Measurements from ENCODE around the gene LBR. TPM values are rescaled to one million over a fixed set of nuclear protein-coding genes. Genes with fewer than 3 reads are reported as not detected.
"Not testable (repeated sequence)": the region's sequence is repeated elsewhere in the genome, so short reads cannot be mapped to it uniquely, and the experiment has no call there.

Gene LBR
- total RNA-seq, result 100 to 1,000 TPM; 127 to 173 TPM

DNA sequence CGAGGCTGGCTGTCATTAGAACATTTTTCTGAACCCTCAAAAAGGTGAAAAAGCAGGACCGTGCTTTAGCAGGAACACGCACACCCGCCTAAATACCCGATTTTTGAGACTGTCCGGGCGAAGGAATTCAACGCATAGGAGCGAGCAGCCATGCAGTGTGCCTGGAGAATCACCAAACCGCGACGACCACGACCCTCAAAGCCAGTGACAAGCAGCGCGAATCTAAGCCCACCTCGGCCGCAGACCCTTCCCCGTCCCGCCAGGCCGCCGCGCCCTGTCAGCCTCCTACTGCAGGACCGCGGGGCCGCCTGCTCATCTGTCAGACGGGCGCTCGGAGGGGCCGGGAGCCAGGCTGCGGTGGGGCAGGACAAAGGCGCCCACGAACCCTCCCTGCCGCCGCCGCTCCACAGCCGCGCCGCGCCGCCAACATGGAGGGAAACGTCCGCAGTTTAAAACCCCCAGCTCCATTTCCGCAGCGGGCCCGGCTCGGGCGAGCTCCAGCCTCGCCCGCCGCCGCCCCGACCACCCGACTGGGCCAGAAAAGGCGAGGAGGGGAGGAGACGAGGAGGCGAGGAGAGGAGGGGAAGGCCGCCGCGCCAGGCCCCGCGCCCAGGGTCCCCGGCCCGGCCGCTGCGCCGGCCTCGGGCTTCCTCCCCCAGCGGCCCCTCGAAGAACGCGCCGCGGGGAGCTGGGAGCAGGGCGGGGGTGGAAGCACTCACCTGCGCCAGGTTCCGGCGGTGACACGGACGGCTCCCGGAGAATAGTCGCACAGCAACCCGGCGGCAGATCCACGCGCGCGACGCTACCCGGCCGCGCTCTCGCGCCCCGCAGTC lies at the start of gene LBR:
Gene LBR (minus strand): TSS at position 804 of the 833 bp plus-strand sequence. CDS start 3,963 bp downstream, outside the sequence.
- Mint-ChIP-seq H3K36me3 (no peaks in the 10 kb centered on the region), H3K9me3 (no peaks in the 10 kb centered on the region), H3K4me3 (peak within 1 kb of the TSS; percentile 97), H3K27ac (peak within 1 kb of the TSS; percentile 69 to 76), H3K27me3 (no peaks in the 10 kb centered on the region), H3K4me1 (ENCODE audit: low read depth in 2 of 2) (peaks cover 42 to 49% of the 10 kb centered on the region in 2 donors)
- peak; percentile 50 to 65 for ATAC-seq
- DNase-seq (ENCODE audit: low spot score), result no peak

DNA sequence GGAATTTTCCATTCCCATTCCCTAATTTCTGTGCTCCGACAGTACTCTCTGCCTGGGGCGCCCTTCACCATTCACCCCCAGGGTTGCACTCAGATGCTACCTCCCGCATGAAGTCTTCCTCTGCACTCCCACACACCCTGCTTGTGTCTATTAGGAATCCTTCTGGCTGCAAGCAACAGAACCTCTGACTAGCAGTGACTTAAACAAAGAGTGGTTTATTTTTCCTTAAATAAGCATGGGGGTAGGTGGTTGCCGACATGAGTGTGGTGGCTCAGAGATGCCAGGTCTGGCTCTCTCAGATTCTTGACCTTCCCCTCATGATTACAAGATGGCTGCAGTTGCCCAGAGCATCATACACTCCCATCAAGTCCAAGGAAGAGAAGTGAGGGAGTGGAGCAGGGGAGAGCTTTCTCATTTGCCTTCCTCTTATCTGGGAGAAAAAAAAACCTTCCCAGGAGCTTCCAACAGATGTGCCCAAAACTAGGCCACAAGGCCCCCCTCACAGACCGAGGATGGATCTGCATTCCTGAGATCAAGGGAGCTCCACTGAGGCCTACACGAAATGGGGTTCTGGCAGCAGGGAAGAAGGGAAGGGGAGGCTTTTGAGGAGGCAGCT lies 49.6 kb upstream of the LBR start:
- Mint-ChIP-seq H3K27ac (peak overlapping the region; percentile 81 to 88), H3K36me3 (no peaks in the 10 kb centered on the region), H3K27me3 (no peaks in the 10 kb centered on the region), H3K9me3 (no peaks in the 10 kb centered on the region), H3K4me3 (peak overlapping the region; percentile 66), H3K4me1 (ENCODE audit: low read depth in 2 of 2) (peaks cover 33 to 35% of the 10 kb centered on the region in 2 donors)
- ATAC-seq (no peak), DNase-seq (ENCODE audit: low spot score) (no peak)

DNA sequence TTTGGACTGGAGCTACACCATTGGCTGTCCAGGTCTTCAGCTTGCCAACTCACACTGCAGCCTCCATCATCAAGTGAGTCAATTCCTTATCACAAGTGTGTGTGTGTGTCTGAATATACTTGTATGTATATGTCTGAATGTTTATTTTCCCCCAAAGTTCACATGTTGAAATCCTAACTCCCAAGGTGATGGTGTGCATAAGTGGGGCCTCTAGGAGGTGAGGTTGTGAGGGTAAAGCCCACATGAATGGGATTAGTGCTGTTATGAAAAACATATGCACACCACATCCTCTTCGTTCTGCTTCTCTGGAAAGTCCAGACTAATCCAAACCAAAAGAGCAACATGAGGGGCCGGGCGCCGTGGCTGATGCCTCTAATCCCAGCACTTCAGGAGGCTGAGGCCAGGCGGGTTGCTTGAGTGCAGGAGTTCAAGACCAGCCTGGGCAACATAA lies 48.7 kb upstream of the LBR start:
- no peak for DNase-seq (ENCODE audit: low spot score)
- Mint-ChIP-seq H3K27ac (peak overlapping the region in 1 of 2 donors; percentile 48), H3K27me3 (no peaks in the 10 kb centered on the region), H3K4me3 (no peak overlapping the region), H3K9me3 (no peaks in the 10 kb centered on the region), H3K36me3 (no peaks in the 10 kb centered on the region), H3K4me1 (ENCODE audit: low read depth in 2 of 2) (peaks cover 33 to 35% of the 10 kb centered on the region in 2 donors)
- ATAC-seq, result no peak

DNA sequence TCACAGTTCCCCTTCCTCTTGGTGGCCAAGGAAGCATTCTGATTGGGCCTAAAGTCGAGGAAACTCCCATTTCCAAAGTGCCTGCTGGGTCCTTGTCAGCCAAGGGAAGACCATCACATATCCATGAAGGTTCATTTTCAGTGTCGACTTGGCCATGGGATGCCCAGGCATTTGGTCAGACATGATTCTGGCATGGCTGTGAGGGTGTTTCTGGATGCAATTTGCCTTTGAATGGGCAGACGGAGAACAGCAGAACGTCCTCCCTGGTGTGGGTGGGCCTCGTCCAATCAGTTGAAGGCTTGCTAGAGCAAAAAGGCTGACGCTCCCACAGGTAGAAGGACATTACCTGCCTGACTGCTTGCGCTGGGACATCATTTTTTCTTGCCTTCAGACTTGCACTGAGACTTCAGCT lies 48.3 kb upstream of the LBR start:
- Mint-ChIP-seq H3K27ac (peak overlapping the region in 1 of 2 donors; percentile 48), H3K4me1 (ENCODE audit: low read depth in 2 of 2) (peaks cover 33 to 35% of the 10 kb centered on the region in 2 donors), H3K27me3 (no peaks in the 10 kb centered on the region), H3K36me3 (no peaks in the 10 kb centered on the region), H3K4me3 (no peak overlapping the region), H3K9me3 (no peaks in the 10 kb centered on the region)
- DNase-seq (ENCODE audit: low spot score) (no peak), ATAC-seq (no peak)

DNA sequence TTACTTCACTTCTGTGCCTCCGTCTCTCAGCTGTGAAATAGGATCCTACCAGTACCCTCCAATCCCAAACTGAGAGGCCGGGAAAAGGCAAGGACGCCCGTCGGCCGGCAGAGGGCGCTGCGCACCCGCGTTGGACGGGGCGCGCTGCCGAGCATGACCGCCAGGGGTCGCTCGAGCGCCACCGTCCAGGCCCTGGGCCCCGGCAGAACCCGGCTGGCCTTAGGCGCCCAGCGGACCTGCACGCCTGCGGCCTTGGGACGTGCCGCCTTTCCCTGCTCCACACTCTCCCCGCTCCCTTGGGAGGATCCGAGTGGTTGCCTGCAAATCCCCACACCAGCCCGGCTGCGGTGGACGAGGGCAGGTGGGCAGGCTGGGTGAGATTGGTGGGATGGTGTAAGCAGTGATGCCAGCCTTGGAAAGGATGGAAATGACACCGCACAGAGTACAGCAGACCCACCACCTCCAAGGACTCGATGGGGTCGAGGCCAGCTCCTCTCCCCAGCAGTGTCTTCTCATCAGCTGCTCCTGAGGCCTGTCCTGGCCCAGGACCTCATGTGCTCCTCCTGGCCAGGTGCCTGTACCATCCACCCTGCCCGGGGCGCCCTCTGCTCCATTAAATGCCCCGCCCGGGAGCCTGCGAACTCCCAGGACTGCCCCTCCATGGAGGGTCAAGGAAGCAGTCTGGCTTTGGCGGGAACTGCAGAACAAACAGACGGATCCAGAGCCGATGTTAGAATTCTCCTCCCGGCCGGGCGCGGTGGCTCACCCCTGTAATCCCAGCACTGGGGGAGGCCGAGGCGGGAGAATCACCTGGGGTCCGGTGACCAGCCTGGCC lies 47.4 kb upstream of the LBR start:
- H3K9me3 Mint-ChIP-seq, result no peaks in the 10 kb centered on the region
- ATAC-seq, result peak; percentile 87 to 90
- DNase-seq (ENCODE audit: low spot score), result no peak
- peaks cover 33 to 35% of the 10 kb centered on the region in 2 donors for H3K4me1 Mint-ChIP-seq (ENCODE audit: low read depth in 2 of 2)
- no peak overlapping the region for H3K4me3 Mint-ChIP-seq
- H3K27me3 Mint-ChIP-seq, result no peaks in the 10 kb centered on the region
- H3K27ac Mint-ChIP-seq, result no peak overlapping the region
- H3K36me3 Mint-ChIP-seq, result no peaks in the 10 kb centered on the region

DNA sequence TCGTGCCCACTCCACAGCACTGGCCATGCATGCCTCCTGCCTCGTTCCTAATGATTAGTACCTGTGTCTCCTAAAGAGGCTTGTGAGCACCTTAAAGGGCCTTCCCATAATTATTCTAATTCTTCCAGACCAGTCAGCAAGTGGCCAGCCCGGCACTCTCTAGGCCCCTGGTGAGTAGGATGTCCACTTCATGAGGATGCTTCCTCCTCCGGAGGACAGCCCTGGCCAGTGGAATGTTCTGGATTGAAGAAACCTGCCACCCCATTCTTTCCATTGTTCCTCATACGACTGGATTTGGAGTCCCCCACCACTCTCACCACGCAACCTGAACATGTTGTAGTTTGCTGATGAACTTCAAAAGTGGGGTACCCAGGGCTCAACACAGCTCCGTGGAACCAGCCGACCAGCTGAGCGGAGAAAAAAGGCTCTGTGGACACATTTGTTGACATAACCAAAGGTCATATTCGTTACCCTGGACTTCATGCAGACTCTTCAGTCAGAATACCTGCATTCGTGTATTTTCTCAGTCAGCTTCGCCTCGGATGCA lies 46.7 kb upstream of the LBR start:
- Mint-ChIP-seq H3K27me3 (no peaks in the 10 kb centered on the region), H3K36me3 (no peaks in the 10 kb centered on the region), H3K27ac (no peak overlapping the region), H3K4me3 (no peak overlapping the region), H3K4me1 (ENCODE audit: low read depth in 2 of 2) (peaks cover 33 to 35% of the 10 kb centered on the region in 2 donors), H3K9me3 (no peaks in the 10 kb centered on the region)
- ATAC-seq (no peak), DNase-seq (ENCODE audit: low spot score) (no peak)

DNA sequence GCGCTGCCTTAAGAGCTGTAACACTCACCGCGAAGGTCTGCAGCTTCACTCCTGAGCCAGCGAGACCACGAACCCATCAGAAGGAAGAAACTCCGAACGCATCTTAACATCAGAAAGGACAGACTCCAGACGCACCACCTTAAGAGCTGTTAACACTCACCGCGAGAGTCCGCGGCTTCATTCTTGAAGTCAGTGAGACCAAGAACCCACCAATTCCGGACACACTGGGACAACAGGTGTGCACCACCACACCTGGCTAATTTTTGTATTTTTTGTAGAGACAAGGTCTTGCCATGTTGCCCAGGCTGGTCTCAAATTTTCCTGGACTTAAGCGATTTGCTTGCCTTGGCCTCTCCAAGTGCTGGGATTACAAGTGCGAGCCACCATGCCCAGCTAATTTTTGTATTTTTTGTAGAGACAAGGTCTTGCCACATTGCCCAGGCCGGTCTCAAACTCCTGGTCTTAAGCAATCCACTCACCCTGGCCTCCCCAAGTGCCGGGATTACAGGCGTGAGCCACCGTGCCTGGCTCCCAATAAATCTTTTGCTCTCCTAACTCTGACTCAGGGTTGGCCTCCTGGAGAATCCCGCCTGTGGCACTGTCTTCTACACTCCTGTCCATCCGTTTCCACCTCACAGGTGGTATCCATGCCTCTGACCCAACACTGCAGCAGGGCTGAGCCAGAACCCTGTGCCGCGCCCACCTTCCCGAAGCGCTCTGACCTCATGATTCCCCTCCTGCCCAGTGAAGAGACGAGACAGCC lies 46.0 kb upstream of the LBR start:
- Mint-ChIP-seq H3K27ac (peak overlapping the region; percentile 12 to 48), H3K4me1 (ENCODE audit: low read depth in 2 of 2) (peaks cover 35 to 36% of the 10 kb centered on the region in 2 donors)
- not testable (repeated sequence) for H3K9me3 Mint-ChIP-seq; DNase-seq (ENCODE audit: low spot score); H3K27me3 Mint-ChIP-seq; H3K36me3 Mint-ChIP-seq; ATAC-seq; H3K4me3 Mint-ChIP-seq

DNA sequence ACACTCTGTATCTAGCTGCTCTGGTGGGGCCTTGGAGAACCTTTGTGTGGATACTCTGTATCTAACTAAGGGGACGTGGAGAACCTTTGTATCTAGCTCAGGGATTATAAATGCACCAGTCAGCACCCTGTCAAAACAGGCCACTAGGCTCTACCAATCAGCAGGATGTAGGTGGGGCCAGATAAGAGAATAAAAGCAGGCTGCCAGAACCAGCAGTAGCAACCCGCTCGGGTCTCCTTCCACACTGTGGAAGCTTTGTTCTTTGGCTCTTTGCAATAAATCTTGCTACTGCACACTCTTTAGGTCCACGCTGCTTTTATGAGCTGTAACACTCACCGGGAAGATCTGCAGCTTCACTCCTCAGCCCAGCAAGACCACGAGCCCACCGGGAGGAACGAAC lies 45.4 kb upstream of the LBR start:
- Mint-ChIP-seq H3K27ac (peak overlapping the region; percentile 12 to 48), H3K4me1 (ENCODE audit: low read depth in 2 of 2) (peaks cover 39 to 40% of the 10 kb centered on the region in 2 donors)
- H3K9me3 Mint-ChIP-seq; H3K36me3 Mint-ChIP-seq; H3K4me3 Mint-ChIP-seq; H3K27me3 Mint-ChIP-seq; ATAC-seq; DNase-seq (ENCODE audit: low spot score): not testable (repeated sequence)

DNA sequence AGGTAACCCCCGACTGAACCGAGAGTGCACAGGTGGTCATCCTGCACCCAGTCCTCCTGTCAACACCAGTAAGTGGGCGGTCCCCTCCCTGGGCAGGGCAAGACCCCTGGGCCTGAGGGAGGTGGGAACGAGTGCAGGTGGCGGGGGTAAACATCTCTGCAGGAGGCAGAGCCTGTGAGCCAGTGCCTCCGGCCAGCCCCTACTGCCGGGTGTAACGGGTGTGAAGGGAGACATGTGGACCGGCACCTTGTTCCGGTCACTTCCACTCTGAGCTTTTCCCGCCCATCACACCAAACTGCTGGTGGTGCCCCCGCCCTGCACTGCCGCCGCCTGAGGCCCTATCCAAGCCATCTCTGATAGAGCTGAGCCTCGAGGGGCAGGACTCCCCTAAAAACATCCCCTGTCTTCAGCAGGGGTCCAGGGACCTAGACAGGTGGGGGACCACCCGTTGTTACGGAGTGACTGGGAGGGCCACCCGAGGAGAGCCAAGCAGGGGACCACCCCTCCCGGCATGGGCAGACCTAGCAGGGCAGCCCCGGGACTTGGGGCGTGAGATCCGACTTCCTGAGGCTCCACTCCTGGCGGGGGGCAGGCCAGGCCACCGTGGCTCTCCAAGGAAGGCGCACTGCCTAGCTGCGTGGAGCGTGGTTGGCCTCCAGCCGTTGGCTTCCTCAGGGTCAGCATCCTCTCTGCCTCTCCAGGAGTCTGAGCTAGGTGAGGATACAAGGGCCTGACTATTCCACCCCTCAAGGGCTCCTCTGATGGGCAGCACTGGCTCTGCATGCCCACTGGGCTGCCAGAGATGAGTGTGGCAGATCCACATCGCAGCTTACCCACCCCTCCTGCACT lies 43.8 kb upstream of the LBR start:
- DNase-seq (ENCODE audit: low spot score) (no peak), ATAC-seq (no peak)
- no peaks in the 10 kb centered on the region for H3K27me3 Mint-ChIP-seq
- H3K36me3 Mint-ChIP-seq, result no peaks in the 10 kb centered on the region
- H3K4me3 Mint-ChIP-seq, result no peak overlapping the region
- no peak overlapping the region for H3K27ac Mint-ChIP-seq
- no peaks in the 10 kb centered on the region for H3K9me3 Mint-ChIP-seq
- peaks cover 35 to 39% of the 10 kb centered on the region in 2 donors for H3K4me1 Mint-ChIP-seq (ENCODE audit: low read depth in 2 of 2)

DNA sequence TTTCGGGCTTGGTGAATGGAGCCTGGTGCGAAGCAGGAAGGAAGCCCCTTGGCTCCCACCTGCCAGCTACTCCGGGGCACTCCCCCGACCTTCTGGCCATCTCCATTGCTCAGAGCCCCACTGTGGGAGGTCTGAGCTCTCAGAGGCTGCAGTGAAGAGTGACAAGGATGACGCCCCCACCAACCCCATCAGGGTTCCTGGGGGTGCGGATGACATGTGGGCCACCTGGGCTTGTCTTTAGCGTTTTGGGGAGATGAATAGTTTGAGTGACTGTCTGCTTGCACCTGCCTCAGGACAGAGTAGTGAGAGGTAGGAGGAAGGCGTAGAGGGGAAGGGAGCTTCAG lies 43.2 kb upstream of the LBR start:
- Mint-ChIP-seq H3K27me3 (no peaks in the 10 kb centered on the region), H3K36me3 (no peaks in the 10 kb centered on the region), H3K4me3 (no peak overlapping the region), H3K9me3 (no peaks in the 10 kb centered on the region), H3K27ac (peak overlapping the region in 1 of 2 donors; percentile 74), H3K4me1 (ENCODE audit: low read depth in 2 of 2) (peaks cover 36 to 39% of the 10 kb centered on the region in 2 donors)
- DNase-seq (ENCODE audit: low spot score) (no peak), ATAC-seq (no peak)

DNA sequence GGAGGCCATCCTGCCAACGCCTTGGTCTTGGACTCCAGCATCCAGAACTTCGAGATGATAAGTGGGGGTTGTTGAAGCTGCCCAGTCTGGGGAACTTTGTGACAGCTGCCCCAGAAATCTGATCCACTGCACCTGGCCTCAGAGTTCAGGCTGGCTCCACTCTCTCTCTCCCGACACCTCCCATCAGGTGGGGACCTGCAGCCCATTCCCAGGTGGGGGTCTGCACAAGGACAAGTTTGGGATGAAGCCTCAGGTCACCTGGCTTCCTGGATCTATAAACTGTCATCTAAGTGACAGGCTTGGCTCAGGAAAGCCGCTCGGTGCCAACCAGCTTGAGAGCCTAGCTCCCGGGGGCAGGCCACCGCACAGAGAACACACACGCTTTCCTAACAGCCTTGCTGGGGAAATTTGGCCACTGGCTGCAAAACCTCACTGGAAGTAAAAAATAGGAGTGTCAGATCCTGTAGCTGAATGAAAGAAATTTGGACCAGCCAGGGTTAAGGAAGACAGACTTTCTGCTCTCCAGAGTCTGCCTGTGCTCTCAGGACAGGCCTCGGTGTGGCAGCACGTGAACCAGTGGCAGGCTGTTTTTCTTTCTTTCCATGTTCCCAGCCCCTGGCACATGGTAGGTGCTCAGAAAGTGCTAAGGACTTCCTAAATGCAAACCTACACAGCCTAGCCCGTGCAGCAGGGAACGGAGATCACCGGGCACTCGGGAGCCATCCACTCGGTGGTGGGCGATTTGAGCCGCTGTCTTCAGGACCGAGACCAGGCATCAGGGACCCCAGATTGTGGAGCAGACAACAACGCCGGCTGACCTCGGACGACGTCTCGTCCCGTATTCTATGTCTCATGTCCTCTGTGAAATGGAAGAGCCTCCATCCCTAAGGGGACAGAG lies 42.6 kb upstream of the LBR start:
- Mint-ChIP-seq H3K4me1 (ENCODE audit: low read depth in 2 of 2) (peaks cover 39 to 43% of the 10 kb centered on the region in 2 donors), H3K9me3 (no peaks in the 10 kb centered on the region), H3K27me3 (no peaks in the 10 kb centered on the region), H3K4me3 (no peak overlapping the region), H3K27ac (peak overlapping the region in 1 of 2 donors; percentile 74), H3K36me3 (no peaks in the 10 kb centered on the region)
- ATAC-seq, result no peak
- no peak for DNase-seq (ENCODE audit: low spot score)

Data from natural killer cell treated with Interleukin-12 subunit alpha and Interleukin-12 subunit beta and Interleukin-15 and Interleukin-18, amount 100 ng/mL, for 72 hours (primary cell).